Thyroid gland (tissue), 4 donors: ENCODE data around the gene CHRND. TPM values are rescaled to one million over a fixed set of nuclear protein-coding genes. Genes with fewer than 3 reads are reported as not detected.

Source experiments
- DNase-seq, 2 donors: peaks; one replicate each; pipeline ENCODE4 v3.0.0-alpha.2; 2019
- H3K27ac ChIP-seq, 3 donors: fragments of 200-600 bp; sonication (generic); 1 replicate in 2 of 3; 2 replicates in 1 of 3; pipeline ENCODE4 v1.5.1; 2016 to 2019; ENCODE audit warnings: mild to moderate bottlenecking in 1 of 3, moderate library complexity in 1 of 3
- H3K27me3 ChIP-seq: fragments of 200-600 bp; sonication (generic); one replicate; pipeline ENCODE4 v1.5.1; 2019
- H3K36me3 ChIP-seq, 2 donors: fragments of 200-600 bp; sonication (generic); one replicate each; pipeline ENCODE4 v1.5.1; 2016 to 2019
- H3K4me1 ChIP-seq, 2 donors: fragments of 200-600 bp; sonication (generic); one replicate each; pipeline ENCODE4 v1.5.1; 2017 to 2019
- H3K4me3 ChIP-seq, 3 donors: fragments of 200-600 bp; sonication (generic); replicated peaks in 1 of 3; 1 replicate in 2 of 3; 2 replicates in 1 of 3; pipeline ENCODE4 v1.5.1; 2016; ENCODE audit warnings: mild to moderate bottlenecking in 1 of 3
- H3K9me3 ChIP-seq: fragments of 200-600 bp; sonication (generic); one replicate; pipeline ENCODE4 v1.5.1; 2017
- POLR2A ChIP-seq, 2 donors: fragments of 450-650 bp; IDR thresholded peaks; one replicate each; pipeline ENCODE4 v1.6.1; 2017; ENCODE audit warnings: antibody characterized with exemption in 2 of 2, mild to moderate bottlenecking in 2 of 2, moderate library complexity in 1 of 2
- WGBS, 2 donors: methylation state at CpG; one replicate each; pipeline ENCODE4 v1.1.5; 2017; 5-methylcytosine and 5-hydroxymethylcytosine counted together
- intact Hi-C: fragments of 100-400 bp; cut with DNase I; formaldehyde crosslinking; loops from one replicate; pipeline ENCODE4 v1.15.1; 2023
- total RNA-seq, 4 donors: library from RNA; depleted of rRNA; stranded (reverse); fragments of >200 nt; gene quantifications; one replicate each; pipeline ENCODE4 v1.2.3, GENCODE V29; 2016
- TF ChIP-seq, protein P1 (sequence below), 6 experiments: fragments of 200-600 bp in 3 of 6; fragments of 450-650 bp in 3 of 6; sonication (generic) in 3 of 6; IDR thresholded peaks; one replicate each; pipeline ENCODE4 v1.5.1; 2016 to 2019; ENCODE audit warnings: antibody characterized with exemption in 6 of 6, mild to moderate bottlenecking in 2 of 6, inconsistent platforms in 1 of 6, moderate library complexity in 1 of 6

CHRND gene
- total RNA-seq, 4 donors from 2014 or later = not detected

DNA sequence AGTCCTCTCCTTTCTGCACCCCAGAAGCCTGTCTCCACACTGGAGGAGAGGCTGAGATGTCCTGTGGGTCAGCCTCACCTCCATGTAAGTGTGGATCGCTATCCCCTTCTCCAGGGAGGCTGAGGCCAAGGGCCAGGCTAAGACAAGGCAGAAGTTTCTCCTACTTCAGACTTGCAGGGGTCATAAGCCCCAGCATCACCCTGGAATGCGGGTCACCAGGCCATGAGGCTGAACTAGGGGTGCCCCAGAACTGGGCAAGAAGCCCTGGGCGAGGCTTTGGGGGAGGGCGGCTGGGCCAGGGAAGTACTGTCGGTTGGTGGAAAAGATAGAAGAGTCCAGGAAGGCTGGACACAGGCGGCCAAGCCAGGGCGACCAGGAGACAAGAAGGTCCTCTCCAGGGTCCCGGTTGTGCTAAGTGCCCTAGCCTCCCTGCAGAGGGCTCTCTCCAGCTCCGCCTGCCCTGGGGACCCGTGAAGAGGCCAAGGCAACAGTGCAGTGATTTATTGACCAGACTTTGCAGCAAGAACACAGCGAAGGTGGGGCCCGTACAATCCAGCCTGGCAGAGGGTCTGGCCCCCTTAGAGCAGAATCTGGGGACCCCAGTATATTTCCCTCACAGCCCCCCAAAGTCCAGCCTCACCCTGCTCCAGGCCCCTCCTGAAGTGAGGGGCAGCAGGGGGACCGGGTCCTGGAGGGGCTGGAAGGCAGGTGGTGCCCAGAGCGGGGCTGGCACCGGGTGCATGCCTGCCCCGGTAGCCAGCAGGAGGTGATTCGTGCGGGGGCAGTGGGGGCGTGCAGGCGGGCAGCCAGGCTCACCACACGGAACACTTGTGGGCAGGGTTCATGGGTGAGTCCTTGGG is 46.4 kb upstream of the CHRND start:
- WGBS, 2 donors = 78 to 81% methylated on average over 11 to 12 of the region's 21 CpGs
- DNase-seq = no peak
- no peaks in the 10 kb centered on the region for H3K36me3 ChIP-seq
- no peaks in the 10 kb centered on the region for H3K27me3 ChIP-seq
- intact Hi-C loops = no loop called here
- H3K9me3 ChIP-seq = no peaks in the 10 kb centered on the region
- H3K4me1 ChIP-seq = no peaks in the 10 kb centered on the region
- TF ChIP-seq POLR2A (IDR thresholded peaks at IDR 0.05) = no peak
- TF ChIP-seq, protein P1, sequence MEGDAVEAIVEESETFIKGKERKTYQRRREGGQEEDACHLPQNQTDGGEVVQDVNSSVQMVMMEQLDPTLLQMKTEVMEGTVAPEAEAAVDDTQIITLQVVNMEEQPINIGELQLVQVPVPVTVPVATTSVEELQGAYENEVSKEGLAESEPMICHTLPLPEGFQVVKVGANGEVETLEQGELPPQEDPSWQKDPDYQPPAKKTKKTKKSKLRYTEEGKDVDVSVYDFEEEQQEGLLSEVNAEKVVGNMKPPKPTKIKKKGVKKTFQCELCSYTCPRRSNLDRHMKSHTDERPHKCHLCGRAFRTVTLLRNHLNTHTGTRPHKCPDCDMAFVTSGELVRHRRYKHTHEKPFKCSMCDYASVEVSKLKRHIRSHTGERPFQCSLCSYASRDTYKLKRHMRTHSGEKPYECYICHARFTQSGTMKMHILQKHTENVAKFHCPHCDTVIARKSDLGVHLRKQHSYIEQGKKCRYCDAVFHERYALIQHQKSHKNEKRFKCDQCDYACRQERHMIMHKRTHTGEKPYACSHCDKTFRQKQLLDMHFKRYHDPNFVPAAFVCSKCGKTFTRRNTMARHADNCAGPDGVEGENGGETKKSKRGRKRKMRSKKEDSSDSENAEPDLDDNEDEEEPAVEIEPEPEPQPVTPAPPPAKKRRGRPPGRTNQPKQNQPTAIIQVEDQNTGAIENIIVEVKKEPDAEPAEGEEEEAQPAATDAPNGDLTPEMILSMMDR (IDR thresholded peaks at IDR 0.05) = no peak
- no peak overlapping the region for H3K27ac ChIP-seq
- no peak overlapping the region for H3K4me3 ChIP-seq

DNA sequence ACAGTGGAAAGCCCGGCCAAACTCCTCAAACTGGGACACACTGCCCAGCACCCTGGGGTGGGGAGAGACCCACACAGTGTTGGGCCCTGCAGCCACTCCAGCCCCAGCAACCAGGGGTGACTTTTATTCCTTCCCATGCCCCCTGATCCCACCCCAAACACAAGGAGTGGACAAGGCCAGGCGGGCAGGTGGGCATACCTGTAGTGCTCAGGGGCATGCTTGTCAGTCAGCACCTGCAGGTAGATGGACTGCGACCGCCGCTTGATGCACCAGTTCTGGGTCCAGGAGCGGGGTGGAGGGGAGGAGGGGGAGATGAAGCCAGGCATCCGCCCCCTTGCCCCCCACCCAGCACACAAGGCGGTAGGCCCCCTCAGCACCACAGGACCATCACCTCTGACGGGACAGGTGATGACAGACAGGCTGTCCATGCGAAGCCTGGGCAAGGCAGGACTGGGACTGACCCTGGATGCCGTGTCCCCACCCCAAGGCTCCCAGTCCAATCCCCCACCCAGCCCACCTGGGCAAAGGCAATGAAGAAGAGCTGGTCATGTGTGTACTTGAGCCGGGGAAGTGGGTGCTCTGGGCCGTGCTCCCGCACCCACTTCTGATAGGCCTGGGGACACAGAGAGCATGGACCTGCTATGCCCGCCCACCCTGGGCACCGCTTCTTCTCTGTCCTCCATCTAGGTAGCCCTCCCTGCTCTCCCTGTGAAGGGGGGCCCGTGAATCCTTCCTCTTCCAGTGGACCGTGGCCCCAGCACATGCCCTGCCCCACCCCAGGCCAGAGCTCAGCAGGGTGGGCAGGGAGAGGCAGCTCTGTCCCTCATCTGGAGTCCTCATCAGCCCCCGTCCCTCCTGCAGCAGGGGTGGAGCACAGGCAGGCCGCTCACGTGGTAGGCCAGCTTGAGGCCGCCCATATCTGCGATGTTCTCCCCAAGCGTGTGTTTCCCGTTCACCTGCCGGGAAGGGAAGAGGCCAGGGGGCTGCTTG is 45.5 kb upstream of the CHRND start:
- Histone ChIP-seq H3K9me3 (no peaks in the 10 kb centered on the region), H3K4me1 (peaks cover 0 to 2% of the 10 kb centered on the region in 2 donors), H3K27ac (no peak overlapping the region), H3K27me3 (peaks cover 5% of the 10 kb centered on the region), H3K36me3 (no peaks in the 10 kb centered on the region), H3K4me3 (no peak overlapping the region)
- no peak for DNase-seq
- WGBS, 2 donors = 79 to 85% methylated on average over 9 to 12 of the region's 26 CpGs
- TF ChIP-seq POLR2A (IDR thresholded peaks at IDR 0.05) = no peak
- TF ChIP-seq, protein P1 (IDR thresholded peaks at IDR 0.05) = no peak
- intact Hi-C loops = no loop called here

DNA sequence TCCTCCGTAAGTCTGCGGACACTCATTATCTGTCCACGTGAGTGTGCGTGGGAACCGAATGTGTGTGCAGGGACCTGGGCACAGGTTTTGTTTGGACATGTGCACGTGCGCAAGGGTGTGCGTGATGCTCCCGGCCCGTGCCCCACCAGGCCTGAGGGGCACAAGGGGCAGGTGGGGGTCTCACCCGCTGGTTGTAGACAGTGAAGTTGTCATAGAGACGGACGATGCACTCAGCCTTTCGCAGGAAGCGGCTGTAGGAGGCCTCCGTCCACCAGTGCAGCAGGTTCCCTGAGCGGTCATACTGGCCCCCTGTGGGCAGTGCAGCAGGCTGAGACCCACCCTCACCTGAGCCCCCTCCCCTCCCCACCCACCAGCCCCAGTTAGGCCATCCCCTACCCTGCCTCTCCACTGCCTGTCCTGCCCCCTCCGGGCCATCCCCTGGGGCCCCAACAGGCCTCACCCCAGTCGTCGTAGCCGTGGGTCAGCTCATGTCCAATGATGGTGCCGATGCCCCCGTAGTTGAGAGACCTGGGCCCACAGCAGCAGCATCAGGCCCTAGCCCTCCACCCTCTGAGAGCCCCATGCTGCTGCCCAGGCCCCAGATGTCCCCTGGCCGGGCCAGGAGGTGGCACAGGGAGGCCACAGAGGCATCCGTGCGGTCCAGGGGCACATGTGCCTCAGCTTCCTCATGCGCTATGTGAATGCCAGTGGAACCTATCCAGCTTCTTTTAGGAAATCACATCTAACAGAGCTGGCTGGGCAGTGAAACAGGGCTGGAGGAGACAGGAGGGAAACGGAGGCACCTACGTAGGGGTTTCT is 44.4 kb upstream of the CHRND start:
- peaks cover 12% of the 10 kb centered on the region for H3K27me3 ChIP-seq
- intact Hi-C loops = no loop called here
- H3K27ac ChIP-seq = no peak overlapping the region
- no peaks in the 10 kb centered on the region for H3K36me3 ChIP-seq
- no peak for DNase-seq
- no peaks in the 10 kb centered on the region for H3K9me3 ChIP-seq
- H3K4me1 ChIP-seq = peaks cover 0 to 13% of the 10 kb centered on the region in 2 donors
- WGBS, 2 donors = 89% methylated on average over 18 to 25 of the region's 29 CpGs
- H3K4me3 ChIP-seq = no peak overlapping the region
- TF ChIP-seq, protein P1 (IDR thresholded peaks at IDR 0.05) = no peak
- TF ChIP-seq POLR2A (IDR thresholded peaks at IDR 0.05) = no peak

DNA sequence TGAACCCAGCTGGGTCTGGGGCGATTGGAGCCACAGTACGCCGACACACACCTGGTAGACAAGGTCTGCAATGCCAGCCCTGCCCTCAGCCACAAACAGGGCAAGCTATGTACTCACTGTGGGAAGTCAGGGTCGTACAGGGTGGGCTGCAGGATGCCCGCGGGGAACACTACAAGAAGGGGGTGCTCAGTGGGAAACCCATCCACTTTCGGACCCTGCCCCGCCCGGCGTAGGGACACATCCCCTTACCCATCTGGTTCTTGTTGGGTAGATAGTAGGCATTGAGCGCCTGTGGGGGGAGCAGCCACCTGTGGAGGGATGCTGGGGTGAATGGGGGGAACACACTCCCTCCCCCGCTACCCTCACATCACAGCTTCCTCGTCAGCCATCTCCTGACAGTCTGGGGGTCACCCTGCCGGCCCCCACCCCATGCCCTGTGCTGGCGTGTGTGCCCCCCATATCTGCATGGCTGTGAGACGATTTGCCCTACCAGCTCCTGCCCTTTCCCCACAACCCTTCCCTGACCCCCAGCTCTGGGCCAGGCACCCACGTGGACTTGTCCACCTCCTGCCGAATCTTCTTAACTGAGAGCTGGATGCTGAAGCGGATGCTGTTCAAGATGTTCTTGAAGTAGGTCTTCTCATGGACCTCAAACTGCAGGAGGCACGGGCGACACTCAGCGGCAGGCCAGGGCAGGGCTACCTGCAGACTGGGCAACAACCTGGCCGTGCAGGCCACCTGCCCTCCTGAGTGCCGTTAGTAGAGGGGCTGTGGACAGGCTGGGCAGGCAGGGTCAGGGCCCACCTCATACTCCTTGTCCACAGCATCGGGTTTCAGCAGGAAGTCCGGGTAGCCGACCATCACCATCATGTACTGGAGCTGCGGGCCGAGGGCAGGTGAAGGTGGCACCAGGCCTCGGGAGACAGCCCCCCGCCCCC is 43.4 kb upstream of the CHRND start:
- DNase-seq = no peak
- peaks cover 18% of the 10 kb centered on the region for H3K27me3 ChIP-seq
- no peak overlapping the region for H3K4me3 ChIP-seq
- TF ChIP-seq POLR2A (IDR thresholded peaks at IDR 0.05) = no peak
- TF ChIP-seq, protein P1 (IDR thresholded peaks at IDR 0.05) = no peak
- 88 to 89% methylated on average over 18 to 29 of the region's 31 CpGs for WGBS, 2 donors
- peaks cover 0 to 23% of the 10 kb centered on the region in 2 donors for H3K4me1 ChIP-seq
- intact Hi-C loops = no loop called here
- H3K9me3 ChIP-seq = no peaks in the 10 kb centered on the region
- H3K36me3 ChIP-seq = no peaks in the 10 kb centered on the region
- H3K27ac ChIP-seq = no peak overlapping the region
